Astrocyte (in vitro differentiated cells and primary cell): ENCODE results near the gene PCNT. TPM values are rescaled to one million over a fixed set of nuclear protein-coding genes. Genes with fewer than 3 reads are reported as not detected.

Experiments used
- DNase-seq: peaks from one replicate; pipeline ENCODE4 v3.0.0-alpha.2; 2010; ENCODE audit warnings: low read depth
- FAIRE-seq: peaks from 2 replicates; lab custom pipeline; 2011; peaks lifted over from hg19 to GRCh38; lab: Jason Lieb, UNC
- H2AFZ ChIP-seq: 2 replicates; pipeline ENCODE4 v1.6.0; 2012; ENCODE audit warnings: low read depth, low read length, inconsistent platforms
- H3K27ac ChIP-seq: 2 replicates; pipeline ENCODE4 v1.5.1; 2011; ENCODE audit warnings: low read depth, low read length, inconsistent platforms
- H3K27me3 ChIP-seq: 2 replicates; pipeline ENCODE4 v1.6.0; 2011; ENCODE audit warnings: low read length, inconsistent platforms; ENCODE audit not compliant: insufficient read depth
- H3K36me3 ChIP-seq: 2 replicates; pipeline ENCODE4 v1.5.1; 2011; ENCODE audit warnings: low read length, inconsistent platforms; ENCODE audit not compliant: insufficient read depth
- H3K4me1 ChIP-seq: 2 replicates; pipeline ENCODE4 v1.5.1; 2011; ENCODE audit warnings: low read length, inconsistent platforms; ENCODE audit not compliant: insufficient read depth
- H3K4me2 ChIP-seq: 2 replicates; pipeline ENCODE4 v1.6.0; 2012; ENCODE audit warnings: low read length, inconsistent platforms
- H3K4me3 ChIP-seq: 2 replicates; pipeline ENCODE4 v1.5.1; 2011; ENCODE audit warnings: low read depth, mild to moderate bottlenecking, low read length, inconsistent platforms; ENCODE audit not compliant: insufficient read depth
- H3K79me2 ChIP-seq: 2 replicates; pipeline ENCODE4 v1.6.0; 2012; ENCODE audit warnings: mild to moderate bottlenecking, low read length, inconsistent platforms; ENCODE audit not compliant: insufficient read depth
- H3K9ac ChIP-seq: 2 replicates; pipeline ENCODE4 v1.6.0; 2012; ENCODE audit warnings: mild to moderate bottlenecking, low read length, inconsistent platforms
- H3K9me3 ChIP-seq: 2 replicates; pipeline ENCODE4 v1.5.1; 2012; ENCODE audit warnings: low read depth, mild to moderate bottlenecking, low read length, inconsistent platforms; ENCODE audit not compliant: insufficient read depth
- H4K20me1 ChIP-seq: 2 replicates; pipeline ENCODE4 v1.6.0; 2012; ENCODE audit warnings: low read length, inconsistent platforms; ENCODE audit not compliant: insufficient read depth
- H3K27ac Mint-ChIP-seq: one replicate; pipeline ENCODE4 v1.8.0; 2021; ENCODE audit warnings: mild to moderate bottlenecking, mixed read lengths; ENCODE audit not compliant: unreplicated experiment
- H3K27me3 Mint-ChIP-seq: one replicate; pipeline ENCODE4 v1.8.0; 2021; ENCODE audit warnings: low read depth, mixed read lengths; ENCODE audit not compliant: unreplicated experiment
- H3K36me3 Mint-ChIP-seq: one replicate; pipeline ENCODE4 v1.8.0; 2021; ENCODE audit warnings: low read depth, mixed read lengths; ENCODE audit not compliant: unreplicated experiment
- H3K4me1 Mint-ChIP-seq: one replicate; pipeline ENCODE4 v1.8.0; 2021; ENCODE audit warnings: low read depth, mixed read lengths; ENCODE audit not compliant: unreplicated experiment
- H3K4me3 Mint-ChIP-seq: one replicate; pipeline ENCODE4 v1.8.0; 2021; ENCODE audit warnings: mild to moderate bottlenecking, moderate library complexity, mixed read lengths; ENCODE audit not compliant: unreplicated experiment
- H3K9me3 Mint-ChIP-seq: one replicate; pipeline ENCODE4 v1.8.0; 2021; ENCODE audit warnings: mild to moderate bottlenecking, mixed read lengths; ENCODE audit not compliant: unreplicated experiment
- CTCF ChIP-seq: IDR thresholded peaks from 2 replicates; pipeline ENCODE4 v1.5.1; 2011; ENCODE audit warnings: low read depth, mild to moderate bottlenecking, inconsistent platforms, low read length, moderate library complexity; ENCODE audit not compliant: insufficient read depth
- EZH2 ChIP-seq: IDR thresholded peaks from 2 replicates; pipeline ENCODE4 v1.6.1; 2012; ENCODE audit warnings: mild to moderate bottlenecking, low read length, inconsistent platforms; ENCODE audit not compliant: insufficient read depth
- total RNA-seq: library from RNA; stranded (reverse); gene quantifications from 2 replicates; pipeline ENCODE4 v1.2.1, GENCODE V29; 2021

Gene PCNT
- total RNA-seq, 1 donor from 2014 or later = 19.9 TPM

- FAIRE-seq (no peak), DNase-seq (no peak)
- Histone ChIP-seq H3K4me1 (no peaks in the 10 kb centered on the region), H3K9me3 (no peaks in the 10 kb centered on the region), H4K20me1 (peaks cover 39% of the 10 kb centered on the region), H3K4me2 (no peak overlapping the region), H2AFZ (no peak overlapping the region), H3K27ac (no peak overlapping the region), H3K27me3 (no peaks in the 10 kb centered on the region), H3K4me3 (no peak overlapping the region), H3K79me2 (peaks cover 69% of the 10 kb centered on the region), H3K9ac (no peak overlapping the region), H3K36me3 (no peaks in the 10 kb centered on the region)
- Mint-ChIP-seq H3K4me3 (no peak overlapping the region), H3K9me3 (no peaks in the 10 kb centered on the region), H3K4me1 (no peaks in the 10 kb centered on the region), H3K27me3 (no peaks in the 10 kb centered on the region), H3K27ac (no peak overlapping the region), H3K36me3 (peaks cover 16% of the 10 kb centered on the region)
- TF ChIP-seq EZH2 (no peak), CTCF (no peak)
These were observed 53.8 kb downstream of the PCNT start for GRCh38 chr21:46377789-46378188.

- Histone ChIP-seq H3K27me3 (no peaks in the 10 kb centered on the region), H3K79me2 (peaks cover 65% of the 10 kb centered on the region), H2AFZ (no peak overlapping the region), H4K20me1 (peaks cover 34% of the 10 kb centered on the region), H3K9ac (no peak overlapping the region), H3K4me3 (no peak overlapping the region), H3K27ac (no peak overlapping the region), H3K4me1 (no peaks in the 10 kb centered on the region), H3K9me3 (no peaks in the 10 kb centered on the region), H3K4me2 (no peak overlapping the region), H3K36me3 (no peaks in the 10 kb centered on the region)
- Mint-ChIP-seq H3K27ac (no peak overlapping the region), H3K4me3 (no peak overlapping the region), H3K9me3 (no peaks in the 10 kb centered on the region), H3K27me3 (no peaks in the 10 kb centered on the region), H3K36me3 (peaks cover 18% of the 10 kb centered on the region), H3K4me1 (no peaks in the 10 kb centered on the region)
- TF ChIP-seq CTCF = no peak
- no peak for TF ChIP-seq EZH2
- DNase-seq = no peak
- no peak for FAIRE-seq
These were observed 55.1 kb downstream of the PCNT start for GRCh38 chr21:46379105-46379504.

GRCh38 chr21:46379691-46380090 lies 55.7 kb downstream of the PCNT start:
- H3K36me3 Mint-ChIP-seq = peaks cover 22% of the 10 kb centered on the region
- no peaks in the 10 kb centered on the region for H3K9me3 Mint-ChIP-seq
- no peak overlapping the region for H3K4me3 Mint-ChIP-seq
- Histone ChIP-seq H3K79me2 (peaks cover 65% of the 10 kb centered on the region), H3K27ac (no peak overlapping the region), H2AFZ (no peak overlapping the region), H3K4me2 (no peak overlapping the region), H3K27me3 (no peaks in the 10 kb centered on the region), H3K36me3 (no peaks in the 10 kb centered on the region), H3K4me1 (no peaks in the 10 kb centered on the region), H3K4me3 (no peak overlapping the region), H4K20me1 (peaks cover 34% of the 10 kb centered on the region), H3K9ac (no peak overlapping the region), H3K9me3 (no peaks in the 10 kb centered on the region)
- FAIRE-seq (no peak), DNase-seq (no peak)
- H3K27ac Mint-ChIP-seq = no peak overlapping the region
- H3K27me3 Mint-ChIP-seq = no peaks in the 10 kb centered on the region
- TF ChIP-seq CTCF (no peak), EZH2 (no peak)
- H3K4me1 Mint-ChIP-seq = no peaks in the 10 kb centered on the region
